Smooth muscle cell (in vitro differentiated cells): Measurements from ENCODE around the gene UMODL1. TPM values are rescaled to one million over a fixed set of nuclear protein-coding genes. Genes with fewer than 3 reads are reported as not detected.
"Not testable (repeated sequence)": the region's sequence is repeated elsewhere in the genome, so short reads cannot be mapped to it uniquely, and the experiment has no call there.

Experiments used
- DNase-seq: peaks from one replicate; lab custom pipeline; 2025; ENCODE audit not compliant: unreplicated experiment; lab: John Stamatoyannopoulos, UW
- H2AFZ ChIP-seq: fragments of 200-600 bp; sonication (generic); 2 replicates; pipeline ENCODE4 v1.6.0; 2016; ENCODE audit warnings: antibody characterized with exemption, low read depth, mild to moderate bottlenecking
- H3F3A ChIP-seq: fragments of 200-600 bp; sonication (generic); 2 replicates; pipeline ENCODE4 v1.6.0; 2017; ENCODE audit warnings: antibody characterized with exemption, low read depth
- H3K27ac ChIP-seq: fragments of 200-600 bp; sonication (generic); 2 replicates; pipeline ENCODE4 v1.5.1; 2016; ENCODE audit warnings: low read depth, mild to moderate bottlenecking
- H3K27me3 ChIP-seq: fragments of 200-600 bp; sonication (generic); 2 replicates; pipeline ENCODE4 v1.6.1; 2016; ENCODE audit warnings: low read depth, mild to moderate bottlenecking
- H3K36me3 ChIP-seq: fragments of 200-600 bp; sonication (generic); 2 replicates; pipeline ENCODE4 v1.5.1; 2016; ENCODE audit warnings: low read depth
- H3K4me1 ChIP-seq: fragments of 200-600 bp; sonication (generic); 2 replicates; pipeline ENCODE4 v1.5.1; 2016; ENCODE audit warnings: low read depth
- H3K4me2 ChIP-seq: fragments of 200-600 bp; sonication (generic); 2 replicates; pipeline ENCODE4 v1.6.0; 2016; ENCODE audit warnings: mild to moderate bottlenecking
- H3K4me3 ChIP-seq: fragments of 200-600 bp; sonication (generic); 2 replicates; pipeline ENCODE4 v1.5.1; 2016; ENCODE audit warnings: mild to moderate bottlenecking
- H3K79me2 ChIP-seq: fragments of 200-600 bp; sonication (generic); 2 replicates; pipeline ENCODE4 v1.6.0; 2016; ENCODE audit warnings: low read depth, mild to moderate bottlenecking
- H3K9ac ChIP-seq: fragments of 200-600 bp; sonication (generic); 2 replicates; pipeline ENCODE4 v1.6.0; 2016; ENCODE audit warnings: low read depth
- H3K9me3 ChIP-seq: fragments of 200-600 bp; sonication (generic); replicated peaks from 2 replicates; pipeline ENCODE4 v1.5.1; 2016; ENCODE audit warnings: low read depth
- H4K20me1 ChIP-seq: fragments of 200-600 bp; sonication (generic); 2 replicates; pipeline ENCODE4 v1.6.0; 2016; ENCODE audit warnings: low read depth
- WGBS: methylation state at CpG from one replicate; pipeline ENCODE4 v1.1.7; 2016; ENCODE audit warnings: low lambda C conversion rate; 5-methylcytosine and 5-hydroxymethylcytosine counted together
- polyA plus RNA-seq: library from polyadenylated mRNA; unstranded; fragments of >200 nt; fragmentation: Nextera tagmentation; extraction: Ambion mirVana; gene quantifications from 2 replicates; pipeline ENCODE4 v1.2.1, GENCODE V29; 2016
- total RNA-seq: library from RNA; depleted of rRNA; stranded (reverse); fragments of >200 nt; gene quantifications from 2 replicates; pipeline ENCODE4 v1.2.3, GENCODE V29; 2014
- TF ChIP-seq, protein P1 (sequence below): fragments of 200-600 bp; sonication (generic); IDR thresholded peaks from 2 replicates; pipeline ENCODE4 v1.5.1; 2017; ENCODE audit warnings: borderline replicate concordance, mild to moderate bottlenecking, antibody characterized with exemption; ENCODE audit not compliant: insufficient read depth, poor library complexity, severe bottlenecking

The UMODL1 gene
- total and polyA plus RNA-seq, 2 experiments from 2014 or later, result 0.14 TPM; not detected in 1

DNA sequence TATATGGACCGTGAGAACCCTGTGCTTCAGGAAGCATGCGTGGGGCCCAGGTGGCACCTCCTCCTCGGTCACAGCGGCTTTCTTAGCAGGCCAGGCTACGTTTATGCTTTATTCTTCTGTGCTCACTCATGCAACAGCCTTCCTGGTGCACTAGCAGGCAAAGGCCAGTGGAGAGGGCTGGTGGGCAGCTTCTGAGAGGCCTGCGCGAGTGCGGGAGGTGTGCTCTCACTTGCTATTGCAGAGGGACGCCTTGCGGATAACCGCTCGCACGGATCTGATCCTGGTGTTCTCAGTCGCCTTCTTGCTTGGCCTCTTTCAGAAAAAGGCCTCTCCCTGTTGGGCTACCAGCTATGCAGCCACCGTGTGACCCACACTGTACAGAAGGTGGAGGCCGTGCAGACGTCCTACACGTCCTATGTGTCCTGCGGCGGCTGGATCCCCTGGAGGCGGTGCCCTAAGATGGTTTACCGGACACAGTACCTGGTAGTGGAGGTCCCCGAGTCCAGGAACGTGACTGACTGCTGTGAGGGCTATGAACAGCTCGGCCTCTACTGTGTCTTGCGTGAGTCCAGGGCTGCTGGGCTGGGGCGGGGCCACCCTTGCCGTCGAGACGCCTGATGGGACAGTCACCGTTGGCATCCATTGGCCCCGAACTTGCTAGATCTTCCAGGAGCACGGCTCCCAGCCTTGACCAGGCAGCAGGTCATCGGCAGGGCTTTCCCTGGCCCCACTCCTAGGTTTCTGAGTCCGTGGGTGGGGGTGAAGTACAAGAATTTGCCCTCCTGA is 4.8 kb downstream of the UMODL1 start:
- WGBS, result 95% methylated on average over 35 of the region's 35 CpGs
- Histone ChIP-seq H3K79me2 (no peaks in the 10 kb centered on the region), H3K4me2 (no peak overlapping the region), H3K4me1 (peaks cover under 1% of the 10 kb centered on the region), H3K36me3 (no peaks in the 10 kb centered on the region), H3K9ac (no peak overlapping the region), H3K27me3 (no peaks in the 10 kb centered on the region), H3K9me3 (no peaks in the 10 kb centered on the region), H4K20me1 (no peaks in the 10 kb centered on the region), H3K4me3 (no peak overlapping the region), H2AFZ (no peak overlapping the region), H3K27ac (no peak overlapping the region), H3F3A (no peaks in the 10 kb centered on the region)
- DNase-seq, result no peak
- TF ChIP-seq, protein P1, sequence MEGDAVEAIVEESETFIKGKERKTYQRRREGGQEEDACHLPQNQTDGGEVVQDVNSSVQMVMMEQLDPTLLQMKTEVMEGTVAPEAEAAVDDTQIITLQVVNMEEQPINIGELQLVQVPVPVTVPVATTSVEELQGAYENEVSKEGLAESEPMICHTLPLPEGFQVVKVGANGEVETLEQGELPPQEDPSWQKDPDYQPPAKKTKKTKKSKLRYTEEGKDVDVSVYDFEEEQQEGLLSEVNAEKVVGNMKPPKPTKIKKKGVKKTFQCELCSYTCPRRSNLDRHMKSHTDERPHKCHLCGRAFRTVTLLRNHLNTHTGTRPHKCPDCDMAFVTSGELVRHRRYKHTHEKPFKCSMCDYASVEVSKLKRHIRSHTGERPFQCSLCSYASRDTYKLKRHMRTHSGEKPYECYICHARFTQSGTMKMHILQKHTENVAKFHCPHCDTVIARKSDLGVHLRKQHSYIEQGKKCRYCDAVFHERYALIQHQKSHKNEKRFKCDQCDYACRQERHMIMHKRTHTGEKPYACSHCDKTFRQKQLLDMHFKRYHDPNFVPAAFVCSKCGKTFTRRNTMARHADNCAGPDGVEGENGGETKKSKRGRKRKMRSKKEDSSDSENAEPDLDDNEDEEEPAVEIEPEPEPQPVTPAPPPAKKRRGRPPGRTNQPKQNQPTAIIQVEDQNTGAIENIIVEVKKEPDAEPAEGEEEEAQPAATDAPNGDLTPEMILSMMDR, result no peak

DNA sequence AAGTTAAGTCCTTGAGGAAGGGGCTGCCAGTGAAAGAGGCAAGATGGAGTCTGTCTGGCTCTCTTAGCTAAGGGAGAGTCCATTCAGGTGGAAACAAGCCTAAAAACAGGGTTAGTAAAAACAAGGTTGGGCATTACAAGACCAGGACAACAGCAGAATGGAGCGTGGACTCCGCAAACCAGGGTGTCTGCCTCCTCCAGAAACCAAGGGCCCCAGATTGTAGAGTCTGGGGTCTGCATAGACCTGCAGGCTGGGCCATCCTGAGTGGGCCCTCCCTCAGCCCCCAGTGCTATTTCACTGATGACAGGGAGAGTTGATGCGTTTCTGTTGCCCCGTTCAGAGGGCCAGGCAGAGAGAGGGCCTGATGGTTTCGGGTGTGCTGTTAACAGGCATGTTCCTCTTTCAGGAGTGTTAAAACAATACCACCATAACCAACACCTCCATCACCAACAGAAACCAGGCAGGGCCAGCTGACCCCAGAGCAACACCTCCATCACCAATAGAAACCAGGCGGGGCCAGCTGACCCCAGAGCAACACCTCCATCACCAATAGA is 6.6 kb downstream of the UMODL1 start:
- H3K36me3 ChIP-seq, H3F3A ChIP-seq, H3K4me2 ChIP-seq, H3K9ac ChIP-seq, H3K9me3 ChIP-seq, H4K20me1 ChIP-seq, H3K79me2 ChIP-seq, H3K27me3 ChIP-seq, H3K4me3 ChIP-seq, H2AFZ ChIP-seq, DNase-seq, H3K27ac ChIP-seq: not testable (repeated sequence)
- 94% methylated on average over 6 of the region's 6 CpGs for WGBS
- peaks cover 13% of the 10 kb centered on the region for H3K4me1 ChIP-seq

DNA sequence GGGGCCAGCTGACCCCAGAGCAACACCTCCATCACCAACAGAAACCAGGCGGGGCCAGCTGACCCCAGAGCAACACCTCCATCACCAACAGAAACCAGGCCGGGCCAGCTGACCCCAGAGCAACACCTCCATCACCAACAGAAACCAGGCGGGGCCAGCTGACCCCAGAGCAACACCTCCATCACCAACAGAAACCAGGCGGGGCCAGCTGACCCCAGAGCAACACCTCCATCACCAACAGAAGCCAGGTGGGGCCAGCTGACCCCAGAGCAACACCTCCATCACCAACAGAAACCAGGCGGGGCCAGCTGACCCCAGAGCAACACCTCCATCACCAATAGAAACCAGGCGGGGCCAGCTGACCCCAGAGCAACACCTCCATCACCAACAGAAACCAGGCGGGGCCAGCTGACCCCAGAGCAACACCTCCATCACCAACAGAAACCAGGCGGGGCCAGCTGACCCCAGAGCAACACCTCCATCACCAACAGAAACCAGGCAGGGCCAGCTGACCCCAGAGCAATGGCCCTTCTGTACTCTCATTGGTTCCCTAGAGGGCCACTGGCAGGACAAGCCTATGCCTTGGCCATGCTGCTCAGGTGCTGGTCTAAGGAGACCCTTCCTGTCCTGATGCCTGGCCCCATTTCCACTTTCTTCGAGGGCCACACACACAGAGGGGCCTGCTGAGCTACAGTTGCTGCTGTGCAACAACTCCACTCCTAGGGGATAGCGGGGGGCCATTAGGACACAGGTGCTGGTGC is 7.3 kb downstream of the UMODL1 start:
- not testable (repeated sequence) for H3K4me3 ChIP-seq, H3F3A ChIP-seq, H3K79me2 ChIP-seq, H3K27me3 ChIP-seq, H3K27ac ChIP-seq, H3K9ac ChIP-seq, H3K9me3 ChIP-seq, H3K4me2 ChIP-seq, H4K20me1 ChIP-seq, H2AFZ ChIP-seq, DNase-seq, H3K36me3 ChIP-seq
- WGBS, result 96% methylated on average over 10 of the region's 10 CpGs
- peaks cover 13% of the 10 kb centered on the region for H3K4me1 ChIP-seq

DNA sequence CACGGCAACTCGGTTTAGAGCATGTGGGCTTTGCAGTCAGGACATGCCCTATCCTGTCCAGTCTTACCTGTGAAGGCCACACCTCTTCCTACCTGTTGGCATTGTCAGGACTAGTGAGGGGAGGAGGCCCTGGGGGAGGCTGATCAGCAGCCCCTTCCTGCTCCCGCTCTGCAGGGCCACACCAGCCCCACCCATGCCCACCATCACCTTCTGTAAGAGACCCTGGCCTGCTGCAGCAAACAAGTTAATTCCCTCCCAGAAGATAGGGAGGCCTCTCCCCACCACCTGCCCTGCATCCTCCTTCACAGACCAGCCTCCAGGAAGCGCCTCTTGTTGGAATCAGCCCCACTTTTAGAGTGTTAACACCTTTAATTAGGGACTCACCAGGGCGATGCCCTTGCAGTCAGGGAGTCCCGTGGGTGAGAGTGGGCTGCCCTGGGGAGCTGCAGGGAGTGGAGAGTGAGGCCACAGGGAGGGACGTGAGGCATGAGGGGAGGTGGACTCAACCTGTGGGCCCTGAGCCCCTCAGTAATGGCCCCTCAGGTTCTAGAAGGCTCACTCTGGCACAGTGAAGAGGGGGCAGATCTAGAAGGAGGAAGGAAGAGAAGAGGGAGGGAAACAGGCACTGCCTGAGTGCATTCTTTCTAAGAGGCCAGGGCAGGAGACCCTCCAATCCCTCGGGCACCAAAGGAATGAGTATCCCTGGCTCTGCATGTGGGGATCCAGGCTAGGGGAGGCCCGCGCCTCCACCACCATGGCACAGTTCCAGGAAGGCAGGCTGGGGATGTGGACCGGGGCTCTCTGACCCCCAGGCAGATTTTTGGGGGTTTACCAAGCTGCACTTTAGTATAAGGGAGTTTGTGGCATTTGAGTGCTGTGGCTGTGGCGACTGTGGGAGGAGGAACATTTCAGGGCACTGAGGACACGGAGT is 8.2 kb downstream of the UMODL1 start:
- no peaks in the 10 kb centered on the region for H3K27me3 ChIP-seq
- H3K9me3 ChIP-seq, result no peaks in the 10 kb centered on the region
- 87% methylated on average over 13 of the region's 13 CpGs for WGBS
- peak overlapping the region; percentile 34 for H3K4me2 ChIP-seq
- TF ChIP-seq, protein P1, result no peak
- no peak overlapping the region for H3K4me3 ChIP-seq
- H3F3A ChIP-seq, result peaks cover 3% of the 10 kb centered on the region
- H3K9ac ChIP-seq, result peak overlapping the region; percentile 93
- H3K36me3 ChIP-seq, result no peaks in the 10 kb centered on the region
- H4K20me1 ChIP-seq, result no peaks in the 10 kb centered on the region
- no peak for DNase-seq
- H3K4me1 ChIP-seq, result peaks cover 13% of the 10 kb centered on the region
- no peak overlapping the region for H2AFZ ChIP-seq
- H3K27ac ChIP-seq, result peak overlapping the region; percentile 99
- no peaks in the 10 kb centered on the region for H3K79me2 ChIP-seq
